Activated CD8-positive, alpha-beta T cell treated with anti-CD3 and anti-CD28 coated beads for 36 hours (primary cell): ENCODE results near the gene BUB1B. TPM values are rescaled to one million over a fixed set of nuclear protein-coding genes. Genes with fewer than 3 reads are reported as not detected.
A peak's percentile ranks its signal among the peaks of the same experiment; 100 is the strongest.

Experiments
- ATAC-seq: fragments of 200-7000 bp; cut with Tn5 transposase; one replicate; pipeline ENCODE4 v1.10.0; 2021; ENCODE audit warnings: mild to moderate bottlenecking, moderate library complexity
- CTCF ChIA-PET: fragments of 350-600 bp; sonication (Branson Sonifier 250); formaldehyde crosslinking; loops from one replicate; lab custom pipeline; 2021; ENCODE audit warnings: antibody characterized with exemption; lab: Charles Lee
- POLR2A ChIA-PET: fragments of 350-600 bp; sonication (Branson Sonifier 250); formaldehyde crosslinking; loops from one replicate; lab custom pipeline; 2021; ENCODE audit warnings: antibody characterized with exemption; lab: Charles Lee
- DNase-seq: peaks from one replicate; pipeline ENCODE4 v3.0.0-alpha.2; 2020
- H3K27ac Mint-ChIP-seq: one replicate; pipeline ENCODE4 v1.8.0; 2021; ENCODE audit warnings: mild to moderate bottlenecking, mixed read lengths
- H3K27me3 Mint-ChIP-seq: one replicate; pipeline ENCODE4 v1.8.0; 2021; ENCODE audit warnings: mixed read lengths
- H3K36me3 Mint-ChIP-seq: one replicate; pipeline ENCODE4 v1.8.0; 2021; ENCODE audit warnings: low read depth, mixed read lengths
- H3K4me1 Mint-ChIP-seq: one replicate; pipeline ENCODE4 v1.8.0; 2021; ENCODE audit warnings: low read depth, mixed read lengths
- H3K4me3 Mint-ChIP-seq: one replicate; pipeline ENCODE4 v1.8.0; 2021; ENCODE audit warnings: mild to moderate bottlenecking, moderate library complexity, mixed read lengths
- H3K9me3 Mint-ChIP-seq: one replicate; pipeline ENCODE4 v1.8.0; 2021; ENCODE audit warnings: mixed read lengths
- CTCF ChIP-seq: fragments of 200-600 bp; IDR thresholded peaks from one replicate; pipeline ENCODE4 v1.8.0; 2022; ENCODE audit warnings: antibody characterized with exemption, mild to moderate bottlenecking
- intact Hi-C: fragments of 100-400 bp; cut with micrococcal nuclease; formaldehyde crosslinking; loops from one replicate; pipeline ENCODE4 v1.10.0; 2022
- total RNA-seq, 2 experiments: library from RNA; stranded (reverse); gene quantifications; one replicate each; pipeline ENCODE4 v1.2.3, GENCODE V29; 2021

BUB1B gene
- total RNA-seq, 2 experiments from 2014 or later: 79.6 to 82.5 TPM

GRCh38 chr15:40251486-40252140 lies 90.7 kb downstream of the BUB1B start:
- Mint-ChIP-seq H3K27ac (no peak overlapping the region), H3K4me3 (no peak overlapping the region), H3K9me3 (no peaks in the 10 kb centered on the region), H3K36me3 (no peaks in the 10 kb centered on the region), H3K4me1 (peaks cover 3% of the 10 kb centered on the region), H3K27me3 (peaks cover 36% of the 10 kb centered on the region)
- intact Hi-C loops: no loop called here
- ChIA-PET POLR2A (no interaction called here), CTCF (interaction anchor here (0.9 to 7.5 kb wide), 2 partner anchors 23 to 206 kb away, joined by 3 to 42 read pairs; no protein-coding TSS in a partner anchor)
- no peak for TF ChIP-seq CTCF
- ATAC-seq: no peak
- DNase-seq: no peak

- Mint-ChIP-seq H3K4me1 (peaks cover 3% of the 10 kb centered on the region), H3K9me3 (no peaks in the 10 kb centered on the region), H3K36me3 (no peaks in the 10 kb centered on the region), H3K4me3 (no peak overlapping the region), H3K27ac (no peak overlapping the region), H3K27me3 (peaks cover 36% of the 10 kb centered on the region)
- intact Hi-C loops: no loop called here
- no peak for ATAC-seq
- DNase-seq: no peak
- TF ChIP-seq CTCF: no peak
- POLR2A ChIA-PET: no interaction called here
- CTCF ChIA-PET: interaction anchor here (0.7 to 7.5 kb wide), 3 partner anchors 22 to 86 kb away, joined by 3 to 42 read pairs (median 3); partner anchors contain the start of gene INAFM2
These were observed 91.2 kb downstream of the BUB1B start for GRCh38 chr15:40252141-40252437.

GRCh38 chr15:40252438-40253166 lies 91.7 kb downstream of the BUB1B start:
- ChIA-PET CTCF (interaction anchor here (0.7 to 7.5 kb wide), 3 partner anchors 22 to 85 kb away, joined by 3 to 42 read pairs (median 3); partner anchors contain the start of gene INAFM2), POLR2A (no interaction called here)
- DNase-seq (peak; percentile 16), ATAC-seq (peak; percentile 57)
- peak overlapping the region; percentile 65 for H3K4me3 Mint-ChIP-seq
- H3K27ac Mint-ChIP-seq: no peak overlapping the region
- H3K4me1 Mint-ChIP-seq: peaks cover 3% of the 10 kb centered on the region
- peaks cover 36% of the 10 kb centered on the region for H3K27me3 Mint-ChIP-seq
- intact Hi-C loops: no loop called here
- no peaks in the 10 kb centered on the region for H3K9me3 Mint-ChIP-seq
- no peak for TF ChIP-seq CTCF
- no peaks in the 10 kb centered on the region for H3K36me3 Mint-ChIP-seq

GRCh38 chr15:40253167-40253790 lies 92.4 kb downstream of the BUB1B start:
- Mint-ChIP-seq H3K4me1 (peaks cover 3% of the 10 kb centered on the region), H3K36me3 (no peaks in the 10 kb centered on the region), H3K9me3 (no peaks in the 10 kb centered on the region), H3K27ac (no peak overlapping the region), H3K27me3 (peaks cover 36% of the 10 kb centered on the region), H3K4me3 (peak overlapping the region; percentile 65)
- DNase-seq (peak; percentile 19), ATAC-seq (peak; percentile 40)
- no peak for TF ChIP-seq CTCF
- ChIA-PET CTCF (interaction anchor here (0.6 to 7.5 kb wide), 4 partner anchors 21 to 70 kb away, joined by 3 to 42 read pairs (median 3); partner anchors contain the start of gene INAFM2), POLR2A (no interaction called here)
- intact Hi-C loops: no loop called here
